ENCODE data around the gene C2CD5.

C2CD5 gene

DNA sequence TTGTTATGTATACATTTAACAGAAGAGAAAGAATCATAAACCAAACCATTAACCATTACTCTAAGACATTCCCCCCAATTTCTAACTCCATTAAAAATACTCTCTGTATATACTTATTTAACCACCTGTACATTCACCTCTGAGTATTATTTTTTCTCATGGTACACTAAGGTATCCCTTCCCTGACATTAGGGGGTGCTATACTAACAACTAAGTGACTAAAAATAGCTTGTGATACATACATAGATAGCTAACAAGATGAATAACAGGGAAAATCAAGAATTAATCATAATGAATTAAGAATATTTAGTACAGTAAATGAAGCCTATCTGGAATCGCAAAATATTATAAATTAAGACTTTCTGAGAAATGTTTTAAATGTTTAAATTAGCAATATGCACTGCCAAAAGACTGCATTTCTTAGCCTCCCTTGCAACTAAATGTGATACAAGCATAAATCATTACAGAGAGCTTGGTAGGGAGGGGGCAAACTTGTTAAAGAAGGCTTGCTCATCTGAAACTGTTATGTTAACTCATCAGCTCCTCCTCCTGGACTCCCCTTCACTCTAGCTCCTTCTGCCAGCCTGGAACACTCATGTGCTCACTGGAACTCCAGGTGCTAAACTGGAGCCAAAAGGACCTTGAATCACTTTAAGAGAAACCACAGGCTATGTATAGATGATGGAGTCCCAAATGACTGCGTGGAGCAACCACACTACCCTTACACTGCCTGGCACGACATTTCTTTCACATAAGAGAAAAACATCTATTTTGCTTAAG lies 14.9 kb downstream of the C2CD5 start:
- no peak for TF ChIP-seq Cebpa-rat (IDR thresholded peaks at IDR 0.05)
- H3K27ac ChIP-seq = no peak overlapping the region
- peaks cover 0 to 6% (median 0%) of the 10 kb centered on the region in 11 experiments; a peak in 2 of 22 replicates for H4K20me1 ChIP-seq
- H3K4me3 ChIP-seq = no peak overlapping the region
- no peaks in the 10 kb centered on the region for H3K27me3 ChIP-seq
- no peak overlapping the region for H3K9ac ChIP-seq
- no peak overlapping the region for H3K4me2 ChIP-seq
- H3K4me1 ChIP-seq = 0 out of 20 replicates have a peak, but pooled peaks cover 0 to 3% (median 0%) of the 10 kb centered on the region in 10 experiments
- H3K9me3 ChIP-seq (replicated peaks in 1 of 11) = peaks cover 19 to 33% (median 28%) of the 10 kb centered on the region in 11 experiments
- peaks cover 61 to 90% (median 75%) of the 10 kb centered on the region in 11 experiments for H3K36me3 ChIP-seq

DNA sequence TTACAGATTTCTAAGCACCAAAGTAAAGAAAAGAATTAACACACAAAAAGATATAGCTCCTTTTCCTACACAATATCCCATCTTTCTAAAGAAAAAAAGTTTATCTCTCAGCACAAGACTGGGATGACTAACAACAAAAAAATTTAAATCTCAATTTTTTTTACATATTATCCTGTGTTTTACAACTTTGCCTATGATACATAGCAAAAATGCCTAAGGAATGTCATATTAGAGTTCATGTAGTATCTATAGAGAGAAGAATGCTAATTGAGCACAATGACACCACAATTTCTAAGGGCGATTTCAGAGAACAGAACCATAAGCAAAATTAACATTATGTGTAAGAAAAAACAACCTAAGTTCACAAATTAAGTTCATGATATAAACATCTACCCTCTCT lies 16.3 kb downstream of the C2CD5 start:
- H3K27me3 ChIP-seq = no peaks in the 10 kb centered on the region
- peaks cover 0 to 6% (median 0%) of the 10 kb centered on the region in 11 experiments; a peak in 2 of 22 replicates for H4K20me1 ChIP-seq
- H3K9ac ChIP-seq = no peak overlapping the region
- peaks cover 18 to 23% (median 21%) of the 10 kb centered on the region in 11 experiments for H3K9me3 ChIP-seq (replicated peaks in 1 of 11)
- H3K4me2 ChIP-seq = no peak overlapping the region
- TF ChIP-seq Cebpa-rat (IDR thresholded peaks at IDR 0.05) = no peak
- peaks cover 61 to 90% (median 76%) of the 10 kb centered on the region in 11 experiments for H3K36me3 ChIP-seq
- H3K4me3 ChIP-seq = no peak overlapping the region
- H3K4me1 ChIP-seq = 0 out of 20 replicates have a peak, but pooled peaks cover 0 to 3% (median 0%) of the 10 kb centered on the region in 10 experiments
- H3K27ac ChIP-seq = no peak overlapping the region

DNA sequence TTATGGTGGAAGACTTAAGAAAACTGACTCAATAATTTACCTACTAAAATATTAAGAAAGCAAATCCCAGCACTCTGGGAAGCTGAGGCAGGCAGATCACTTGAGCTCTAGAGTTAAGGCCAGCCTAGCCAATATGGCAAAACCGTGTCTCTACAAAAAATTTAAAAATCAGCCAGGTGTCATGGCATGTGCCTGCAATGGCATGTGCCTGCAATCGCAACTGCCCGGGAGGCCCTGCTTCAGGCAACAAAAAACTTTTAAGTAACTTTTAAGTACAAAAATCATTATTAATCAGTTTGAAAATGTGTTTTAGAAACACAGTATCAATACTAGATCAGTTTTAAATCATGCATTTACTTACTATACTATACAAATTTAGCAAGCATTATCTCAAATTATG lies 17.5 kb downstream of the C2CD5 start:
- Histone ChIP-seq H3K27me3 (no peaks in the 10 kb centered on the region), H3K9ac (no peak overlapping the region), H3K4me3 (no peak overlapping the region), H3K36me3 (peaks cover 61 to 90% (median 76%) of the 10 kb centered on the region in 11 experiments), H3K9me3 (replicated peaks in 1 of 11) (peaks cover 8 to 11% (median 10%) of the 10 kb centered on the region in 11 experiments), H4K20me1 (peaks cover 0 to 6% (median 0%) of the 10 kb centered on the region in 11 experiments; a peak in 2 of 22 replicates), H3K27ac (no peak overlapping the region), H3K4me1 (0 out of 20 replicates have a peak, but pooled peaks cover 0 to 3% (median 0%) of the 10 kb centered on the region in 10 experiments), H3K4me2 (no peak overlapping the region)
- TF ChIP-seq Cebpa-rat (IDR thresholded peaks at IDR 0.05) = no peak

DNA sequence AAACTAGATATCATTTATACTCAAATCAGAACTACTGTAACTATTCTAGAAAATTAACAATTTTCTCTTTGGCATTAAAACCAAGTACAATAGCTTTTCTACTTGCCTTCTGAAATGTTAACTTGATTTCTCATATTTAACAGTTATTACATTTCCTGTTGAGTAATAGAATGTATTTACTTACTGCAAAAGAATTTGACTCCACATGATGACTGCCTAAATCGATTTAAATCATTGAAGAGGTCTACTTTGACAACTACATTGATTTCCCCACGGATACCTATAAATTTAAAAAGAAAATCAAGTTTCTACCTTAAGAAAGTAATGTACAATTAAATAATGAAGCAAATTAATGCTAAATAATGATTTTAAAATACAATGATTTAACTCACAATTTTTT lies 18.9 kb downstream of the C2CD5 start:
- no peak overlapping the region for H3K4me2 ChIP-seq
- 0 out of 20 replicates have a peak, but pooled peaks cover 0 to 3% (median 0%) of the 10 kb centered on the region in 10 experiments for H3K4me1 ChIP-seq
- no peak overlapping the region for H3K27ac ChIP-seq
- H3K4me3 ChIP-seq = no peak overlapping the region
- no peaks in the 10 kb centered on the region for H3K9me3 ChIP-seq (replicated peaks in 1 of 11)
- H3K9ac ChIP-seq = no peak overlapping the region
- H4K20me1 ChIP-seq = peaks cover 0 to 6% (median 0%) of the 10 kb centered on the region in 11 experiments; a peak in 2 of 22 replicates
- TF ChIP-seq Cebpa-rat (IDR thresholded peaks at IDR 0.05) = no peak
- no peaks in the 10 kb centered on the region for H3K27me3 ChIP-seq
- peaks cover 50 to 90% (median 68%) of the 10 kb centered on the region in 11 experiments for H3K36me3 ChIP-seq

DNA sequence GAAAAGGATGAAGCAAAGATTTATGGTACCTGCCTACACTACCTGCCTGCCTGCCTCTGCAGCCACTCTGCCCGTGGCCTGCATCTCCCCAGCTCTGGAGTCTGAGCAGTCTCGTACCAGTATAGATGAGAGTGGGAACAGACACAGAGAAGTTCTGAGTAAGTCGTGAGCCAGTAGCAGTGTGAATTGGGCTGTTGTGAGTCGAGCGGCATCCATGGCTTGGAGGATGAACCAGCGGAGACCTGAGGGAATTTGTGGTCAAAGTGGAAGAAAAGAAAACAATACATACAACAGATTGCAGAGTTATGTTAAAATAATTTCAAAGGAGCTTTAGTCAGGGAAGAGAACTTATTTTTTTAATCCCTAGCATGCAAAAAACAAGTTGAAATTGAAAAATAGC lies 25.3 kb downstream of the C2CD5 start:
- Histone ChIP-seq H3K4me1 (no peaks in the 10 kb centered on the region), H3K27ac (no peak overlapping the region), H3K4me3 (no peak overlapping the region), H3K36me3 (peaks cover 34 to 70% (median 47%) of the 10 kb centered on the region in 11 experiments), H3K9ac (no peak overlapping the region), H3K4me2 (no peak overlapping the region), H4K20me1 (no peaks in the 10 kb centered on the region; a peak in 1 of 22 replicates), H3K27me3 (no peaks in the 10 kb centered on the region), H3K9me3 (replicated peaks in 1 of 11) (no peaks in the 10 kb centered on the region)
- TF ChIP-seq Cebpa-rat (IDR thresholded peaks at IDR 0.05) = no peak

DNA sequence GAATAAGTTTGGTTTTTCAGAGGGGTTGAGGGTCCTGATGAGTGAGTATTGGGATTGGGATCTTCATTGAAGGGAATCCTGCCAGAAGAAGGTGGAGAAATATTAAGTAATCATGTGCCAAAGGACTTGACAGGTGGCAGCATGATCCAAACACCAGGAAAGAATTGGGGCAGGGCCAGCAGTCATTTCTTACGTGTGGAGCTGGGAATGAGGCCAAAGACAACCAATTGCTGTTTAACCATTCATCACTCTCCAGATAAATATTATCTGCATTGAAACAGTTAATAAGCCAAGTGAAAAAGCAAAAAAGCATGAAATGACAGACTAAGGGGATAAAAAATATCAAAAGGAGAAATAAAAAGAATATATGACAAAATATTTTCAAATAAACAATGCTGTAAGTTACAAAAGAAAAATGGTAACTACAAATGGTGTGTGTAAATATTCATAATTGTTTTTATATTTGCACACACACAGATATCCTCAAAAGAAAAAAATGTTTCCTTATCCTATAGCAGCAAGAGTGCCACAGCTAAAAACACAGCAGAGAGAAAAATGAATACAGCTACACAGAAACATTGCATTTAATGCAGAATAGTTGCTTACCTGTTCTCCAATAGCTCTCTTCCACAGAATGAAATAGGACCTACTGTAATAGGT lies 26.2 kb downstream of the C2CD5 start:
- Histone ChIP-seq H3K4me3 (no peak overlapping the region), H4K20me1 (no peaks in the 10 kb centered on the region; a peak in 1 of 22 replicates), H3K27ac (no peak overlapping the region), H3K4me2 (no peak overlapping the region), H3K9ac (no peak overlapping the region), H3K9me3 (replicated peaks in 1 of 11) (no peaks in the 10 kb centered on the region), H3K4me1 (no peaks in the 10 kb centered on the region), H3K36me3 (peaks cover 29 to 62% (median 40%) of the 10 kb centered on the region in 11 experiments), H3K27me3 (no peaks in the 10 kb centered on the region)
- TF ChIP-seq Cebpa-rat (IDR thresholded peaks at IDR 0.05) = no peak

DNA sequence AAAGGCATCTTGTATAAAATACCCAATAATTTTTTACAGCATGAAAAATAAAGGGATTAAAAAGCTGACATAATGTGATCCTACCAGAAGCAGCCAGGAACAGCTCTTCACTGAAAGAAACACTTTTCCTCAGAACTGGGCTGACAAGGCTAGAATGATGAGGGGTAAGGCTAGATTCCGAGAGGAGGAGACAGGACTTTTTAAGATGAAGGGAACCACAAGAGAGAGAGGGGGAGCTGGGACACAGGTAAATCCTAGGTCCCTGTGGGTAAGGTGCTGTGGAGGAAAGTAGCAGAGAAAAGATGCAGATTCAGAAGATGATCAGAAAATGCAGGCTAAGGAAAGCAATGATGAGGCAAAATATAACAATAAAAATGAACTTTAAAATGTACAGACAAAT lies 29.5 kb downstream of the C2CD5 start:
- Histone ChIP-seq H3K4me2 (no peak overlapping the region), H3K27me3 (no peaks in the 10 kb centered on the region), H3K36me3 (peaks cover 21 to 54% (median 38%) of the 10 kb centered on the region in 11 experiments), H4K20me1 (no peaks in the 10 kb centered on the region; a peak in 1 of 22 replicates), H3K27ac (no peak overlapping the region), H3K4me3 (no peak overlapping the region), H3K4me1 (no peaks in the 10 kb centered on the region), H3K9ac (no peak overlapping the region), H3K9me3 (replicated peaks in 1 of 11) (no peaks in the 10 kb centered on the region)
- TF ChIP-seq Cebpa-rat (IDR thresholded peaks at IDR 0.05) = no peak

DNA sequence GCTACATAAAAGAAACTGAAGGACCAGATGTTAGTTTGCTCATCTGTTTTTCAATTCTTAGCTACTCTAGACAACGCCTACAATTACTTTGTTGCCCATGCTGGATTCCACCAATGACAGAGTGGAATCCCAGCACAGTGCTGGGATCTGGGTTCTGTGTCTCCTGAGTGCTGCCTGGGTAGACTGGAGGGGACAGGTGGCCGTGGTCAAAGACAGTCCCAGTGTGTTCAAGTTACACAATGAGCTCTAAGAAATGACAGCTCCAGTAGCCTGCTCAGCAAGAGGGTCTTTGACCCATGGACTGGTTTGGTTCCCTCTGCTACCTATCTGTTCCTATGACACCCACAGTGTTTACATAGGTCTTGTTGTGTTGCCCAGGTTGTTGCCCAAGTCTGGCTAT lies 38.5 kb downstream of the C2CD5 start:
- H3K27ac ChIP-seq = no peak overlapping the region
- no peak overlapping the region for H3K9ac ChIP-seq
- H3K4me2 ChIP-seq = no peak overlapping the region
- H3K27me3 ChIP-seq = no peaks in the 10 kb centered on the region
- no peaks in the 10 kb centered on the region; a peak in 1 of 22 replicates for H4K20me1 ChIP-seq
- peaks cover 14 to 74% (median 44%) of the 10 kb centered on the region in 11 experiments for H3K36me3 ChIP-seq
- no peaks in the 10 kb centered on the region for H3K4me1 ChIP-seq
- no peak overlapping the region for H3K4me3 ChIP-seq
- H3K9me3 ChIP-seq (replicated peaks in 1 of 11) = no peaks in the 10 kb centered on the region
- no peak for TF ChIP-seq Cebpa-rat (IDR thresholded peaks at IDR 0.05)

DNA sequence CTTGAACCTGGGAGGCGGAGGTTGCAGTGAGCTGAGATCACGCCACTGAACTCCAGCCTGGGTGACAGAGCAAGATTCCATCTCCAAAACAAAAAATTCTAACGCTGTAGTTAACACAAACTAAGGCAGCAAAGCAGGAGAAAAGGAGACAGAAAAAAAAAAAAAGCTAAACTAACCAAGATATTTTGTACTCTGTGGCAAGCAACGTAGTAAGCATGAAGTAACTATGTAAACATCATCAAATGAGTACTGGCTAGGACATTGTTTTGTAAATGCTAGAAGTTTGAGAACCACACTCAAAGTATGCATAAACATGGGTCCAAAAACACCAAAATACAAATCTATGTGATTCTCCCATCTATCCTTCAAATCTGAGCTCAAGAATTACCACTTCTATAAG lies 44.2 kb downstream of the C2CD5 start:
- Histone ChIP-seq H3K27ac (no peak overlapping the region), H3K9me3 (replicated peaks in 1 of 11) (no peaks in the 10 kb centered on the region), H3K4me2 (no peak overlapping the region), H3K4me1 (no peaks in the 10 kb centered on the region), H3K9ac (no peak overlapping the region), H3K36me3 (peaks cover 0 to 70% (median 30%) of the 10 kb centered on the region in 11 experiments; a peak in 18 of 22 replicates), H3K4me3 (no peak overlapping the region), H4K20me1 (0 out of 22 replicates have a peak, but pooled peaks cover 0 to 6% (median 0%) of the 10 kb centered on the region in 11 experiments), H3K27me3 (no peaks in the 10 kb centered on the region)
- no peak for TF ChIP-seq Cebpa-rat (IDR thresholded peaks at IDR 0.05)
